GM12878 (cell line): ENCODE data around the gene LIN37. TPM values are rescaled to one million over a fixed set of nuclear protein-coding genes. Genes with fewer than 3 reads are reported as not detected.

Experiments used
- ATAC-seq: fragments of 200-7000 bp; cut with Tn5 transposase; 3 replicates; pipeline ENCODE4 v1.9.1; 2020; ENCODE audit warnings: mild to moderate bottlenecking, moderate library complexity
- BruUV-seq: library from RNA; stranded (reverse); fragments of 400-500 nt; replicated peaks from 2 replicates; lab custom pipeline; 2021; lab: Mats Ljungman, UMichigan
- CTCF ChIA-PET: fragments of 300-600 bp; sonication (Branson Sonifier 250); formaldehyde crosslinking; extraction: SDS; loops from one replicate; lab custom pipeline; 2021; ENCODE audit warnings: inconsistent platforms; lab: Yijun Ruan, JAX
- POLR2A ChIA-PET: fragments of 350-600 bp; formaldehyde crosslinking; extraction: SDS; loops from one replicate; lab custom pipeline; 2021; ENCODE audit warnings: inconsistent platforms; lab: Charles Lee
- RAD21 ChIA-PET: fragments of 300-600 bp; sonication (Branson Sonifier 250); formaldehyde crosslinking; loops from one replicate; lab custom pipeline; 2023; ENCODE audit warnings: antibody characterized with exemption; ENCODE audit not compliant: unreplicated experiment; lab: Charles Lee
- SMC1A ChIA-PET: fragments of 300-600 bp; sonication (Branson Sonifier 250); formaldehyde crosslinking; loops from one replicate; lab custom pipeline; 2023; ENCODE audit not compliant: unreplicated experiment, uncharacterized antibody; lab: Charles Lee
- DNase-seq: peaks from one replicate; pipeline ENCODE4 v3.0.0-alpha.2; 2011; ENCODE audit warnings: low read depth, low spot score
- FAIRE-seq: peaks from 3 replicates; lab custom pipeline; 2011; peaks lifted over from hg19 to GRCh38; lab: Jason Lieb, UNC
- H2AFZ ChIP-seq: 2 replicates; pipeline ENCODE4 v1.6.0; 2011; ENCODE audit warnings: low read depth, low read length, control low read depth; ENCODE audit not compliant: control insufficient read depth
- H3K27ac ChIP-seq: 2 replicates; pipeline ENCODE4 v1.5.1; 2011; ENCODE audit warnings: control low read depth; ENCODE audit not compliant: control insufficient read depth, insufficient read depth
- H3K27me3 ChIP-seq, 2 experiments: replicated peaks in 1 of 2; 2 replicates each; pipeline versions ENCODE4 v1.6.0 to v1.6.1; 2011; ENCODE audit warnings: low read length in 1 of 2; ENCODE audit not compliant: control insufficient read depth in 2 of 2, insufficient read depth in 2 of 2
- H3K36me3 ChIP-seq, 2 experiments: 2 replicates each; pipeline ENCODE4 v1.5.1; 2011; ENCODE audit warnings: low read length in 1 of 2; ENCODE audit not compliant: control insufficient read depth in 2 of 2, insufficient read depth in 2 of 2
- H3K4me1 ChIP-seq: 2 replicates; pipeline ENCODE4 v1.6.1; 2011; ENCODE audit warnings: mild to moderate bottlenecking, low read length, moderate library complexity, mixed read lengths; ENCODE audit not compliant: control insufficient read depth, insufficient read depth
- H3K4me2 ChIP-seq: 2 replicates; pipeline ENCODE4 v1.6.0; 2011; ENCODE audit warnings: control low read depth; ENCODE audit not compliant: control insufficient read depth, insufficient read depth
- H3K4me3 ChIP-seq: fragments of 200-600 bp; sonication (generic); 2 replicates; pipeline ENCODE4 v1.5.1; 2016
- H3K79me2 ChIP-seq: 2 replicates; pipeline ENCODE4 v1.6.0; 2011; ENCODE audit warnings: low read length; ENCODE audit not compliant: control insufficient read depth, insufficient read depth
- H3K9ac ChIP-seq: 2 replicates; pipeline ENCODE4 v1.8.0; 2011; ENCODE audit warnings: low read length, control low read depth, mixed read lengths; ENCODE audit not compliant: control insufficient read depth, insufficient read depth
- H3K9me3 ChIP-seq: replicated peaks from 3 replicates; pipeline ENCODE4 v1.5.1; 2011; ENCODE audit warnings: mild to moderate bottlenecking, low read length; ENCODE audit not compliant: control insufficient read depth, insufficient read depth
- H4K20me1 ChIP-seq: 2 replicates; pipeline ENCODE4 v1.6.0; 2011; ENCODE audit not compliant: control insufficient read depth, insufficient read depth
- E2F4 ChIP-seq: IDR thresholded peaks from 2 replicates; pipeline ENCODE4 v1.6.1; 2012; ENCODE audit warnings: low read depth, low read length, improper control_type of control experiment
- HDAC6 ChIP-seq: fragments of 200-600 bp; sonication (generic); IDR thresholded peaks from one replicate; pipeline ENCODE4 v1.8.0; 2017; ENCODE audit warnings: antibody characterized with exemption; ENCODE audit not compliant: unreplicated experiment
- HSF1 ChIP-seq: fragments of 150-350 bp; IDR thresholded peaks from 2 replicates; pipeline ENCODE4 v1.6.1; 2014; ENCODE audit warnings: mild to moderate bottlenecking, low read depth, low read length
- IKZF2 ChIP-seq, 2 experiments: fragments of 450-650 bp; IDR thresholded peaks; 2 replicates each; pipeline ENCODE4 v1.6.1; 2017; ENCODE audit warnings: mild to moderate bottlenecking in 2 of 2, moderate library complexity in 2 of 2
- IRF4 ChIP-seq: IDR thresholded peaks from 2 replicates; pipeline ENCODE4 v1.6.1; 2011; ENCODE audit warnings: low read depth, low read length
- NBN ChIP-seq: fragments of 450-650 bp; IDR thresholded peaks from 2 replicates; pipeline ENCODE4 v1.6.1; 2016
- NFYA ChIP-seq: IDR thresholded peaks from 2 replicates; pipeline ENCODE4 v1.6.1; 2011; ENCODE audit warnings: low read depth, mild to moderate bottlenecking, low read length, improper control_type of control experiment, borderline replicate concordance
- PAX5 ChIP-seq: IDR thresholded peaks from 2 replicates; pipeline ENCODE4 v1.6.1; 2011; ENCODE audit warnings: low read depth, low read length, borderline replicate concordance
- RAD21 ChIP-seq: IDR thresholded peaks from 2 replicates; pipeline ENCODE4 v1.6.1; 2011; ENCODE audit warnings: mild to moderate bottlenecking, low read depth, low read length, moderate library complexity; ENCODE audit not compliant: insufficient read depth
- RB1 ChIP-seq: fragments of 450-650 bp; formaldehyde crosslinking; IDR thresholded peaks from 2 replicates; pipeline ENCODE4 v1.6.1; 2017; ENCODE audit warnings: mild to moderate bottlenecking, borderline replicate concordance
- RBBP5 ChIP-seq: fragments of 200-600 bp; sonication (generic); conservative IDR thresholded peaks from 2 replicates; pipeline ENCODE4 v1.6.1; 2016
- RELB ChIP-seq: fragments of 450-650 bp; IDR thresholded peaks from 2 replicates; pipeline ENCODE4 v1.6.1; 2017; ENCODE audit warnings: low read depth, mild to moderate bottlenecking, moderate library complexity
- ZNF24 ChIP-seq: fragments of 450-650 bp; IDR thresholded peaks from 2 replicates; pipeline ENCODE4 v1.6.1; 2017; ENCODE audit warnings: antibody characterized with exemption, mild to moderate bottlenecking
- WGBS: methylation state at CpG from one replicate; pipeline ENCODE4 v1.1.6; 2016; ENCODE audit warnings: low lambda C conversion rate; ENCODE audit not compliant: insufficient replicate concordance, insufficient coverage; ENCODE audit errors: missing lambda C conversion rate; 5-methylcytosine and 5-hydroxymethylcytosine counted together
- in situ Hi-C: fragments of 300-500 bp; cut with MboI; formaldehyde crosslinking; loops from 9 replicates; pipeline ENCODE4 v1.14.3; 2018; ENCODE audit warnings: mixed read lengths
- intact Hi-C: fragments of 100-400 bp; cut with micrococcal nuclease; formaldehyde crosslinking; loops from one replicate; pipeline ENCODE4 v1.14.2; 2022; ENCODE audit not compliant: unreplicated experiment
- polyA plus RNA-seq, 11 experiments: library from polyadenylated mRNA; depleted of rRNA in 4 of 11; unstranded in 6 of 11; stranded (reverse) in 5 of 11; fragments of >200 nt; fragmentation: Nextera tagmentation in 4 of 11; fragmentation: Illumina TruSeq in 1 of 11; extraction: Ambion mirVana in 4 of 11; extraction: Trizol in 1 of 11; gene quantifications; 1 replicate in 1 of 11; 2 replicates in 10 of 11; pipeline versions ENCODE4 v1.2.1 to v1.2.3, GENCODE V29; 2011 to 2016; ENCODE audit warnings: inconsistent platforms in 2 of 11, missing spikeins in 2 of 11, low read depth in 1 of 11
- total RNA-seq, 4 experiments: library from RNA; depleted of rRNA in 3 of 4; stranded (reverse); fragments of >200 nt in 3 of 4; fragmentation: Illumina TruSeq in 1 of 4; extraction: Trizol in 1 of 4; gene quantifications; 2 replicates each; pipeline versions ENCODE4 v1.2.1 to v1.2.3, GENCODE V29; 2013 to 2021

LIN37 gene
- total and polyA plus RNA-seq, 10 of the 15 experiments (the other 5 are each of a cell fraction or from before 2014, with no cell fraction given): 0.69 to 11.9 (median 7.6) TPM

GRCh38 chr19:35779033-35779432, 30.7 kb downstream of the LIN37 start:
- H3K79me2 ChIP-seq: no peaks in the 10 kb centered on the region
- 62% methylated on average over 8 of the region's 8 CpGs for WGBS
- no peaks in the 10 kb centered on the region for H3K9me3 ChIP-seq
- RAD21 ChIA-PET: no interaction called here
- no peak overlapping the region for H2AFZ ChIP-seq
- no peak for ATAC-seq
- in situ Hi-C loops (no loop called here), intact Hi-C loops (no loop called here)
- no peak overlapping the region for H3K4me2 ChIP-seq
- no peaks in the 10 kb centered on the region for H3K4me1 ChIP-seq
- H3K9ac ChIP-seq: no peak overlapping the region
- no peaks in the 10 kb centered on the region for H3K27me3 ChIP-seq
- DNase-seq: no peak
- H3K4me3 ChIP-seq: no peak overlapping the region
- BruUV-seq: no TSS peak
- no peak for TF ChIP-seq RAD21
- no peak for TF ChIP-seq PAX5
- no peak for TF ChIP-seq HSF1
- SMC1A ChIA-PET: no interaction called here
- no peak for FAIRE-seq
- H4K20me1 ChIP-seq: no peaks in the 10 kb centered on the region
- H3K27ac ChIP-seq: no peak overlapping the region
- CTCF ChIA-PET: interaction anchor here (1.2 kb wide), 1 partner anchor 85 kb away, joined by 3 read pairs; no protein-coding TSS in a partner anchor
- POLR2A ChIA-PET: no interaction called here
- H3K36me3 ChIP-seq: no peaks in the 10 kb centered on the region; a peak in 1 of 4 replicates

- Histone ChIP-seq H2AFZ (no peak overlapping the region), H3K4me2 (no peak overlapping the region), H3K9ac (no peak overlapping the region), H3K27me3 (no peaks in the 10 kb centered on the region), H3K4me1 (no peaks in the 10 kb centered on the region), H4K20me1 (no peaks in the 10 kb centered on the region), H3K79me2 (no peaks in the 10 kb centered on the region), H3K4me3 (no peak overlapping the region), H3K9me3 (no peaks in the 10 kb centered on the region), H3K27ac (no peak overlapping the region), H3K36me3 (no peaks in the 10 kb centered on the region; a peak in 1 of 4 replicates)
- no peak for FAIRE-seq
- CTCF ChIA-PET: no interaction called here
- SMC1A ChIA-PET: no interaction called here
- in situ Hi-C loops: no loop called here
- intact Hi-C loops: no loop called here
- no peak for ATAC-seq
- WGBS: 95% methylated on average over 13 of the region's 16 CpGs
- no TSS peak for BruUV-seq
- no peak for DNase-seq
- RAD21 ChIA-PET: no interaction called here
- POLR2A ChIA-PET: interaction anchor here (0.5 to 1.6 kb wide), 2 partner anchors 32 to 62 kb away, joined by 3 to 4 read pairs; partner anchors contain the start of gene LIN37
- TF ChIP-seq E2F4 (no peak), IRF4 (no peak), NFYA (no peak), RAD21 (no peak), RBBP5 (no peak), ZNF24 (no peak), IKZF2 (IDR thresholded peaks at IDR 0.05) (no peak), HDAC6 (no peak), RELB (no peak), NBN (no peak), RB1 (no peak)
These were observed 31.7 kb downstream of the LIN37 start for GRCh38 chr19:35780058-35780457.
